ENCODE measurements around the gene CXCL14.

Gene CXCL14, protein sequence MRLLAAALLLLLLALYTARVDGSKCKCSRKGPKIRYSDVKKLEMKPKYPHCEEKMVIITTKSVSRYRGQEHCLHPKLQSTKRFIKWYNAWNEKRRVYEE

DNA sequence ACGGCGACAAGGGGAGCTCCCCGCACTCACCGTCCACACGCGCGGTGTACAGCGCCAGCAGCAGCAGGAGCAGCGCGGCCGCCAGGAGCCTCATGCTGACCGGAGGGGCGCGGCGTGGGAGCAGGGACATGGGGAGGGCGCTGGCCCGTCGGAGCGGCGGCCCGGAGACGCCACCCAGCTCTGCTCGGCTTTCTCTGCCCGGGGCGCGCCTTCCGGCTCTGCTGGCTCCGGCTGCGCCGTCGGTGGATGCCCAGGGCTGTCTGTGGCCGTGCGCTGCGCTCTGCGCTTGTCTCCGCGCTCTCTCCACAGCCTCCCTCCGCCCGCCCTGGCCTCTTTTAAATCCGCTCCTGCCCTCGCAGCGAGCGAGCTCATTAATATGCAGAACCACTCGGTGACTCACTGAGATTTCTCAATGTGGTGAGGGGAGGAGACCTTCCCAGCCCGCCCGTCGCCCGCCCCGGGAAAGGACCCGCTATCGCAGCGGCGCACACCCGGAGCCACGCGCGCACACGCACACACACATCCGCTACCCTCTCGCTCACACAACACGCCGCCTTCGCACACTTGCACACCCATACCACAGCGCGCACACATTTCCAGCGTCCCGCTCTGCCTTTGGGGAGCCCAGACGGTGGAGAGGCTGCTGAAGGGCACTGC, at the start of gene CXCL14:
Gene CXCL14 (minus strand): TSS at position 307 of the 657 bp plus-strand sequence. CDS start 213 bp downstream, at position 94.
- DNase-seq (ENCODE audit: low read depth), result peak; percentile 63
- H3K4me3 ChIP-seq (ENCODE audit: low read length), result peak within 1 kb of the TSS; percentile 46
- TF ChIP-seq, protein P1, sequence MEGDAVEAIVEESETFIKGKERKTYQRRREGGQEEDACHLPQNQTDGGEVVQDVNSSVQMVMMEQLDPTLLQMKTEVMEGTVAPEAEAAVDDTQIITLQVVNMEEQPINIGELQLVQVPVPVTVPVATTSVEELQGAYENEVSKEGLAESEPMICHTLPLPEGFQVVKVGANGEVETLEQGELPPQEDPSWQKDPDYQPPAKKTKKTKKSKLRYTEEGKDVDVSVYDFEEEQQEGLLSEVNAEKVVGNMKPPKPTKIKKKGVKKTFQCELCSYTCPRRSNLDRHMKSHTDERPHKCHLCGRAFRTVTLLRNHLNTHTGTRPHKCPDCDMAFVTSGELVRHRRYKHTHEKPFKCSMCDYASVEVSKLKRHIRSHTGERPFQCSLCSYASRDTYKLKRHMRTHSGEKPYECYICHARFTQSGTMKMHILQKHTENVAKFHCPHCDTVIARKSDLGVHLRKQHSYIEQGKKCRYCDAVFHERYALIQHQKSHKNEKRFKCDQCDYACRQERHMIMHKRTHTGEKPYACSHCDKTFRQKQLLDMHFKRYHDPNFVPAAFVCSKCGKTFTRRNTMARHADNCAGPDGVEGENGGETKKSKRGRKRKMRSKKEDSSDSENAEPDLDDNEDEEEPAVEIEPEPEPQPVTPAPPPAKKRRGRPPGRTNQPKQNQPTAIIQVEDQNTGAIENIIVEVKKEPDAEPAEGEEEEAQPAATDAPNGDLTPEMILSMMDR (conservative IDR thresholded peaks at IDR 0.05; ENCODE audit: low read depth, low read length), result no peak

DNA sequence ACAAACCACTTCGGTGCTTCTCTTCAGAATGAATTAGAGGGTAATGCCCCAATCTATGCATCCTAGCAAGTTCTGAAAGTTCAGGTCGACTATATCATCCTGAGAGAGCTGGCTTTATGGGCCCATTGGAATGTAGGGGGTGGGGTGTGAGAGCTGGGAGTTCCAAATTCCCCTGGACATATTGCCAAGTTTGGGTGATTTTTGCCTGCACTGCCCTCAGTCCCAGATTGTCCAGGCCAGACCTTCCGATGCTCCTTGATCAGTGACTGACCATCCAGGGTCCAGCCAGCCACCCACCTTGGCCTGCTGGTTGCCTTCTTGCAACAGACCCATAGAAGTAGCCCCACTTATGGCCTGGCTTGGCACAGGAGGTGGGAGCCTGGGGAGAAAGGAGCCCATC, 47.8 kb upstream of the CXCL14 start:
- TF ChIP-seq, protein P1 (conservative IDR thresholded peaks at IDR 0.05; ENCODE audit: low read depth, low read length), result no peak
- H3K4me3 ChIP-seq (ENCODE audit: low read length), result no peak overlapping the region
- DNase-seq (ENCODE audit: low read depth), result no peak

DNA sequence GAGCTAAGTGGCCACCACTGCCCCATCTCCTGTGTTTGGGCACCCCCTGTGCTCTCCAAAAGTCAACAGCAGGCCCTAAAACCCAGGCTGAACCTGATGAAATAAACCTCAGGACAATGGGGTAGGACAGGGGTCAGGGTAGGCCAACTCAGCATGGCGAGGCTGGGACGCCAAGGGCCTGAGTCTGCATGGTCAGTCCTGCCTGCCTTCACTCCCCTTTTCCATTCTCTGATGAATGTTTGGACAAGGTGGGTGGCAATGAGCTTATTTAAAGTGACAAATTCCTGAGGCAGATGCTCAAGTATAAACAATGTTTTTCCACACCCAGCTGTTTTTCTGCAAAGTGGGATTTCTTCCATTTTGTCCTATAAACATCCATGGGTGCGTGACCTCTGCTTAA, 47.2 kb upstream of the CXCL14 start:
- H3K4me3 ChIP-seq (ENCODE audit: low read length), result no peak overlapping the region
- no peak for DNase-seq (ENCODE audit: low read depth)
- TF ChIP-seq, protein P1 (conservative IDR thresholded peaks at IDR 0.05; ENCODE audit: low read depth, low read length), result no peak

DNA sequence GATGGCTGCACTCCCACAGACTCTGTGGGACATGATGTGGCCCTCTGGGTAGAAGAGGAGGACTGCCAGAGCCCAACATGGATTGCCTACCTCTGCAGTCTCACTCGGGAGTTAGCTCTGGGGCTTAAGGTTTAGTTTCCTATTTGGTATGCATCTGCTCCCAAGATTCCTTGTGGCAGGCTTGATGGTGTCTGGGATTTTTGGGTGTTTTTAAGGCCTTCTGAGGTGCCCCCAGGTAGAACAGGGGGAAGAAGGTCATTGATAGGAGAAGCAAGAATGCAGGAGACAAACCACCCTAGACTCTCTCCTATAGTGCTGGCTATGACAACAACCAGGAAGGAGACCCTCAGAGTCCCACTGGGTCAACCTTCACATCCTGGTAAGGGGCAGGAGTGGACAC, 46.7 kb upstream of the CXCL14 start:
- TF ChIP-seq, protein P1 (conservative IDR thresholded peaks at IDR 0.05; ENCODE audit: low read depth, low read length), result no peak
- no peak overlapping the region for H3K4me3 ChIP-seq (ENCODE audit: low read length)
- no peak for DNase-seq (ENCODE audit: low read depth)

DNA sequence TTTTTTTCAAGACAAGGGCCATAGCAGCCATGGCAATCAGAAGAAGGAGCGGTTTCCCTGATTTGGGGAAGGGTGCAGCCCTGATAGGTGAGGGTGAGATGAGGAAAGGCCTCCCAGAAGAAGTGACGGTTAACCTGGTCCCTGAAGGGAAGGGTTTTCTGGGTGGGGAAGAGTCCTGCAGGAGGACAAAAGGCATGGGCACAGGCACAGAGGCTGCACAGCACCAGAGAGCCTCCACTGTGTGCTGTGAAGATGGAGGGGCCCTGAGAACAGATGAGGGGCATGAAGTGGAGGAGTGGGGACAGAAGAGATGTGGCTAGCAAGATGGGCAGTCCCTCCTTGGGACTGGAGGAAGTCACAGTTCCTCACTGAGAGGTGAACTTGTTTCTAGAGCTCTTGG, 46.3 kb upstream of the CXCL14 start:
- TF ChIP-seq, protein P1 (conservative IDR thresholded peaks at IDR 0.05; ENCODE audit: low read depth, low read length), result no peak
- no peak for DNase-seq (ENCODE audit: low read depth)

DNA sequence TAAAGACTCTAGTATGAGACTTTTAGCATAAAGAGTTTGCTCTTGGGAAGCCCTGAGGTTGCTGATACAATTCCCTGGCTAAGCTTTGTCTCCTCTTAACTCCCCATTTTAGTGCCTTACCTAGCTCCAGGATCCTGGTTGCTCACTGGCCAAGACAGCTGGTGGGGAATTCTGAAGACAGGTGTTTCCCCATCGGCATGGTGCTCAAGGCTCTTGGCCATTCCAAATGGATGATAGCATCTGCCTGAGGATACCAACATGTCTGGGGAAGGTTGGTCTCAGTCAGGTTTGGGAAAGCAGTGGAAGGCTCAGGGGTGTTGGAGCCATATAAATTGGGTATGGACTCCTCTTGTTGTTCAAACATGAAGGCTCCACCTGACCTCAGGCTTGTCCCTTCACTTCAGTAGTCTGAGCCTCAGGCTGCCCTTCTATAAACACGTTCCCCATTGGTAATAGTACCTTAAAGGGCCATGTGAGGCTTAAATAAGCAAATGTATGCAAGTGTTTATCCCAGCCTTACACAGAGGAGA, 44.5 kb upstream of the CXCL14 start:
- TF ChIP-seq, protein P1 (conservative IDR thresholded peaks at IDR 0.05; ENCODE audit: low read depth, low read length), result no peak
- no peak for DNase-seq (ENCODE audit: low read depth)
- no peak overlapping the region for H3K4me3 ChIP-seq (ENCODE audit: low read length)

More for the DNA sequence above, 46.3 kb upstream of the CXCL14 start:
- H3K4me3 ChIP-seq (ENCODE audit: low read length), result no peak overlapping the region
